ENCODE measurements around the gene COL3A1. TPM values are rescaled to one million over a fixed set of nuclear protein-coding genes. Genes with fewer than 3 reads are reported as not detected.

Gene COL3A1
- total and polyA plus RNA-seq, 12 donors, result 33.5 to 700 (median 73.5) TPM

DNA sequence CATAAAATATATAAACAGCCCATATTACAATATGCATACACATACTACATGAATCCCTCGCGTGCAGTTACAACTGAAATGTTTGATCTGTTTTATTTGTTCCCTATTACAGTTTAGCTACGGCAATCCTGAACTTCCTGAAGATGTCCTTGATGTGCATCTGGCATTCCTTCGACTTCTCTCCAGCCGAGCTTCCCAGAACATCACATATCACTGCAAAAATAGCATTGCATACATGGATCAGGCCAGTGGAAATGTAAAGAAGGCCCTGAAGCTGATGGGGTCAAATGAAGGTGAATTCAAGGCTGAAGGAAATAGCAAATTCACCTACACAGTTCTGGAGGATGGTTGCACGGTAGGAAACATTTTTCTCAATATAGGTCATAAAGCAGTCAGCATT is 36.4 kb downstream of the COL3A1 start:
- intact Hi-C loops (cut with DNase I), result no loop called here
- Histone ChIP-seq H3K36me3 (peaks cover 0 to 75% (median 6%) of the 10 kb centered on the region in 9 donors), H3K27me3 (no peaks in the 10 kb centered on the region), H3K4me3 (no peak overlapping the region), H3K27ac (no peak overlapping the region), H3K4me1 (peaks cover 0 to 10% (median 0%) of the 10 kb centered on the region in 9 donors), H3K9me3 (no peaks in the 10 kb centered on the region)
- 63 to 66% methylated on average over 6 of the region's 6 CpGs for WGBS, 2 donors
- ATAC-seq (no peak), DNase-seq (no peak)
- TF ChIP-seq, protein P1, sequence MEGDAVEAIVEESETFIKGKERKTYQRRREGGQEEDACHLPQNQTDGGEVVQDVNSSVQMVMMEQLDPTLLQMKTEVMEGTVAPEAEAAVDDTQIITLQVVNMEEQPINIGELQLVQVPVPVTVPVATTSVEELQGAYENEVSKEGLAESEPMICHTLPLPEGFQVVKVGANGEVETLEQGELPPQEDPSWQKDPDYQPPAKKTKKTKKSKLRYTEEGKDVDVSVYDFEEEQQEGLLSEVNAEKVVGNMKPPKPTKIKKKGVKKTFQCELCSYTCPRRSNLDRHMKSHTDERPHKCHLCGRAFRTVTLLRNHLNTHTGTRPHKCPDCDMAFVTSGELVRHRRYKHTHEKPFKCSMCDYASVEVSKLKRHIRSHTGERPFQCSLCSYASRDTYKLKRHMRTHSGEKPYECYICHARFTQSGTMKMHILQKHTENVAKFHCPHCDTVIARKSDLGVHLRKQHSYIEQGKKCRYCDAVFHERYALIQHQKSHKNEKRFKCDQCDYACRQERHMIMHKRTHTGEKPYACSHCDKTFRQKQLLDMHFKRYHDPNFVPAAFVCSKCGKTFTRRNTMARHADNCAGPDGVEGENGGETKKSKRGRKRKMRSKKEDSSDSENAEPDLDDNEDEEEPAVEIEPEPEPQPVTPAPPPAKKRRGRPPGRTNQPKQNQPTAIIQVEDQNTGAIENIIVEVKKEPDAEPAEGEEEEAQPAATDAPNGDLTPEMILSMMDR (IDR thresholded peaks at IDR 0.05), result no peak

DNA sequence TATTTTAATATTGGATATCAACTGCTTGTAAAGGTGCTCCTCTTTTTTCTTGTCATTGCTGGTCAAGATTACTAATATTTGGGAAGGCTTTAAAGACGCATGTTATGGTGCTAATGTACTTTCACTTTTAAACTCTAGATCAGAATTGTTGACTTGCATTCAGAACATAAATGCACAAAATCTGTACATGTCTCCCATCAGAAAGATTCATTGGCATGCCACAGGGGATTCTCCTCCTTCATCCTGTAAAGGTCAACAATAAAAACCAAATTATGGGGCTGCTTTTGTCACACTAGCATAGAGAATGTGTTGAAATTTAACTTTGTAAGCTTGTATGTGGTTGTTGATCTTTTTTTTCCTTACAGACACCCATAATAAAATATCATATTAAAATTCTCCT is 38.2 kb downstream of the COL3A1 start:
- Histone ChIP-seq H3K27me3 (no peaks in the 10 kb centered on the region), H3K27ac (no peak overlapping the region), H3K36me3 (peaks cover 0 to 57% (median 6%) of the 10 kb centered on the region in 9 donors), H3K9me3 (no peaks in the 10 kb centered on the region), H3K4me3 (no peak overlapping the region), H3K4me1 (peaks cover 0 to 10% (median 0%) of the 10 kb centered on the region in 9 donors)
- TF ChIP-seq, protein P1 (IDR thresholded peaks at IDR 0.05), result no peak
- no peak for DNase-seq
- ATAC-seq, result no peak
- intact Hi-C loops (cut with DNase I), result no loop called here
- 95 to 96% methylated on average over 1 of the region's 1 CpG for WGBS, 2 donors

DNA sequence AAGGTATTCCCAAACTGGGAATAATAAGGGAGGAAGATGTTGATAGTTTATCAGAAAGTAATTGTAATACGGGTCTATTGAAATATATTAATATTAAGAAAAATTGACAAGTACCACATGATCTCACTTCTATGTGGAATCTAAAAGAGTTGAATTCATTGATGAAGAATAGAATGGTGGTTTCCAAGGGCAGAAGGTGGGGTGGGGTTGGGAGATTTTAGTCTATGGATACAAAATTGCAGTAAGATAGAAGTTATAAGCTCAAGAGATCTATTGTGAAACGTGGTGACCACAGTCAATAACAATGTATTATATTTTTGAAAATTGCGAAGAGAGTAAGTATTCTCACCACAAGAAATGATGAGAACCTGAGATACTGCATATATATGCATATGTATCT is 38.9 kb downstream of the COL3A1 start:
- peaks cover 0 to 50% (median 3%) of the 10 kb centered on the region in 9 donors for H3K36me3 ChIP-seq
- no peak overlapping the region for H3K27ac ChIP-seq
- WGBS, 2 donors, result 86 to 94% methylated on average over 3 of the region's 3 CpGs
- TF ChIP-seq, protein P1 (IDR thresholded peaks at IDR 0.05), result no peak
- intact Hi-C loops (cut with DNase I), result no loop called here
- H3K9me3 ChIP-seq, result no peaks in the 10 kb centered on the region
- DNase-seq (no peak), ATAC-seq (no peak)
- H3K4me1 ChIP-seq, result peaks cover 0 to 10% (median 0%) of the 10 kb centered on the region in 9 donors
- H3K4me3 ChIP-seq, result no peak overlapping the region
- H3K27me3 ChIP-seq, result no peaks in the 10 kb centered on the region

DNA sequence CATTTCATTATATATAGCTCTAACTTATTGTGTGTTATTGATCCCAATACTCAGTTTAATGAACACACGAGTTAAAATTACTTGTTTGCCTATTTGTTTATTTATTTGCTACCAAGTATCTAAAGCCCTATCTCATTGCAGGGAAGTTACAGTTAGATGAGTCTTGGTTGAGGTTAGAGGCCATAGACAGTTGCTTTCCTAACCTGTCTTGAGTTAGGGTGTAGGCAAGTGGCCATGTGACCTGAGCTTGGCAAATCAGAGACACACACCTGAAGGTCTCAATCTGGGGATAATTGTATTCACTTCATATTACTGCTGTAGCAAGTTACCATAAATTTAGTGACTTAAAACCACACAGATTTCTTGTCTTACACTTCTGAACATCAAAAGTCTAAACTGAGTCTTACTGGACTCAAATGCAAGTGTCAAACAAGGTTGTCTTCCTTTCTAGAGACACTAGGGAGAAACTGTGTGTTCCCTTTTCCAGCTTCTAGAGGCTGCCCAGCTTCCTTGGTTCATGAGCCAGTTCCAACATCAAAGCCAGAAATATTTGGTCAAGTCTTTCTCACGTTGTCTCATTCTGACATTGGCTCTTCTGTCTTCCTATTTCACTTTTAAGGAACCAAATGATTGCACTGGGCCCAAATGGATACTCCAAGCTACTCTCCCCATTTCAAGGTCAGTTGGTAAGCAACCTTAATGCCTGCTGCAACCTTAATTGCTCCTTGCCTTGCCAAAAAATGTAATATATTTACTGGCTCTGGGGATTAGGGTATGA is 39.7 kb downstream of the COL3A1 start:
- Histone ChIP-seq H3K9me3 (no peaks in the 10 kb centered on the region), H3K27me3 (no peaks in the 10 kb centered on the region), H3K4me1 (peaks cover 0 to 10% (median 0%) of the 10 kb centered on the region in 9 donors), H3K4me3 (no peak overlapping the region), H3K27ac (peak overlapping the region in 1 of 10 donors; percentile 28), H3K36me3 (peaks cover 0 to 42% (median 0%) of the 10 kb centered on the region in 9 donors)
- TF ChIP-seq, protein P1 (IDR thresholded peaks at IDR 0.05), result no peak
- ATAC-seq, result peak in 1 of 8 donors; percentile 20
- WGBS, 2 donors, result 74 to 86% methylated on average over 2 of the region's 2 CpGs
- DNase-seq, result no peak
- intact Hi-C loops (cut with DNase I), result no loop called here
